H1 (cell line): ENCODE measurements around the gene TSPEAR. TPM values are rescaled to one million over a fixed set of nuclear protein-coding genes. Genes with fewer than 3 reads are reported as not detected.

ENCODE experiments used
- CTCF ChIA-PET: fragments of 300-600 bp; sonication (Branson Sonifier 250); formaldehyde crosslinking; loops from one replicate; lab custom pipeline; 2021; ENCODE audit not compliant: partially characterized antibody; lab: Charles Lee
- POLR2A ChIA-PET: fragments of 300-600 bp; sonication (Branson Sonifier 250); formaldehyde crosslinking; loops from one replicate; lab custom pipeline; 2021; ENCODE audit warnings: inconsistent platforms; ENCODE audit not compliant: partially characterized antibody; lab: Charles Lee
- DNase-seq, 2 experiments: peaks; one replicate each; pipeline versions ENCODE4 v3.0.0 to v3.0.0-alpha.2; 2010 to 2022; ENCODE audit warnings: low spot score in 2 of 2, low read depth in 1 of 2, mixed read lengths in 1 of 2
- FAIRE-seq: peaks from 2 replicates; lab custom pipeline; 2011; peaks lifted over from hg19 to GRCh38; lab: Jason Lieb, UNC
- H2AFZ ChIP-seq: 2 replicates; pipeline ENCODE4 v1.8.1; 2012; ENCODE audit warnings: low read length, inconsistent platforms
- H2AK5ac ChIP-seq: 2 replicates; pipeline ENCODE4 v1.6.1; 2013; ENCODE audit warnings: low read depth, low read length
- H2BK120ac ChIP-seq: replicated peaks from 2 replicates; pipeline ENCODE3; 2013; ENCODE audit warnings: low read depth, low read length, inconsistent platforms
- H2BK12ac ChIP-seq: 2 replicates; pipeline ENCODE4 v1.6.1; 2013; ENCODE audit warnings: low read depth, low read length
- H2BK15ac ChIP-seq: 2 replicates; pipeline ENCODE4 v1.6.1; 2013; ENCODE audit warnings: low read length
- H2BK20ac ChIP-seq: 2 replicates; pipeline ENCODE4 v1.6.1; 2013; ENCODE audit warnings: low read length
- H2BK5ac ChIP-seq: 2 replicates; pipeline ENCODE4 v1.6.1; 2013; ENCODE audit warnings: low read depth, low read length
- H3K14ac ChIP-seq: 2 replicates; pipeline ENCODE4 v1.6.1; 2013; ENCODE audit warnings: inconsistent platforms; ENCODE audit not compliant: insufficient read length
- H3K18ac ChIP-seq: 2 replicates; pipeline ENCODE4 v1.6.1; 2013; ENCODE audit warnings: low read length; ENCODE audit errors: extremely low read depth
- H3K23ac ChIP-seq: 2 replicates; pipeline ENCODE4 v1.6.1; 2013; ENCODE audit warnings: inconsistent platforms; ENCODE audit not compliant: insufficient read length
- H3K23me2 ChIP-seq: 2 replicates; pipeline ENCODE4 v1.6.1; 2013; ENCODE audit warnings: low read depth, low read length
- H3K27ac ChIP-seq: 2 replicates; pipeline ENCODE4 v1.6.1; 2011; ENCODE audit warnings: low read depth, low read length, inconsistent platforms
- H3K27me3 ChIP-seq, 4 experiments: replicated peaks in 1 of 4; 1 replicate in 1 of 4; 2 replicates in 3 of 4; pipeline versions ENCODE4 v1.6.1 to v1.8.1; 2011 to 2013; ENCODE audit warnings: low read length in 3 of 4, mild to moderate bottlenecking in 3 of 4, inconsistent platforms in 2 of 4, mixed read lengths in 2 of 4, moderate library complexity in 1 of 4; ENCODE audit not compliant: control insufficient read depth in 3 of 4, insufficient read depth in 3 of 4; ENCODE audit errors: extremely low read depth in 1 of 4
- H3K36me3 ChIP-seq, 4 experiments: 2 replicates each; pipeline versions ENCODE4 v1.6.1 to v1.8.1; 2011 to 2013; ENCODE audit warnings: mild to moderate bottlenecking in 4 of 4, low read length in 3 of 4, moderate library complexity in 2 of 4, control low read depth in 1 of 4, inconsistent platforms in 1 of 4; ENCODE audit not compliant: insufficient read depth in 4 of 4, control insufficient read depth in 2 of 4
- H3K4ac ChIP-seq: replicated peaks from 2 replicates; pipeline ENCODE3; 2013; ENCODE audit warnings: low read length, low read depth, mixed read lengths, inconsistent platforms; ENCODE audit not compliant: insufficient read length
- H3K4me1 ChIP-seq, 4 experiments: replicated peaks in 1 of 4; 1 replicate in 1 of 4; 2 replicates in 3 of 4; pipeline versions ENCODE4 v1.6.1 to v1.8.1; 2011 to 2013; ENCODE audit warnings: low read length in 3 of 4, inconsistent platforms in 2 of 4, mixed read lengths in 1 of 4; ENCODE audit not compliant: insufficient read depth in 4 of 4, control insufficient read depth in 3 of 4
- H3K4me2 ChIP-seq, 2 experiments: 2 replicates each; pipeline versions ENCODE4 v1.6.1 to v1.8.1; 2011 to 2013; ENCODE audit warnings: low read depth in 2 of 2, low read length in 2 of 2, control low read depth in 1 of 2, inconsistent platforms in 1 of 2, mild to moderate bottlenecking in 1 of 2; ENCODE audit not compliant: insufficient read depth in 1 of 2
- H3K4me3 ChIP-seq, 4 experiments: fragments of 200-600, 300-600 bp in 1 of 4; sonication (generic), shearing (Covaris generic), sonication (Bioruptor Twin) in 1 of 4; 2 replicates each; pipeline versions ENCODE4 v1.5.1 to v1.8.1; 2011 to 2016; ENCODE audit warnings: low read length in 4 of 4, low read depth in 3 of 4, control low read depth in 2 of 4, inconsistent platforms in 2 of 4, mild to moderate bottlenecking in 2 of 4, mixed read lengths in 1 of 4, moderate library complexity in 1 of 4; ENCODE audit not compliant: insufficient read depth in 2 of 4; ENCODE audit errors: extremely low read depth in 1 of 4
- H3K56ac ChIP-seq: replicated peaks from 2 replicates; pipeline ENCODE3; 2013; ENCODE audit warnings: low read depth, mild to moderate bottlenecking, mixed read lengths, low read length, inconsistent platforms; ENCODE audit not compliant: insufficient read length
- H3K79me1 ChIP-seq: 2 replicates; pipeline ENCODE4 v1.6.1; 2013; ENCODE audit warnings: low read depth, low read length, control low read depth
- H3K79me2 ChIP-seq, 2 experiments: 2 replicates each; pipeline versions ENCODE4 v1.6.1 to v1.8.1; 2012 to 2013; ENCODE audit warnings: low read length in 2 of 2, mild to moderate bottlenecking in 2 of 2, inconsistent platforms in 1 of 2; ENCODE audit not compliant: insufficient read depth in 2 of 2, control insufficient read depth in 1 of 2
- H3K9ac ChIP-seq, 4 experiments: replicated peaks in 1 of 4; 1 replicate in 1 of 4; 2 replicates in 3 of 4; pipeline versions ENCODE4 v1.6.1 to v1.8.1; 2011 to 2013; ENCODE audit warnings: low read depth in 3 of 4, low read length in 3 of 4, control low read depth in 2 of 4, mild to moderate bottlenecking in 2 of 4, moderate library complexity in 2 of 4, inconsistent platforms in 1 of 4; ENCODE audit errors: extremely low read depth in 1 of 4
- H3K9me3 ChIP-seq, 2 experiments: 2 replicates each; pipeline versions ENCODE4 v1.6.1 to v1.8.1; 2012 to 2013; ENCODE audit warnings: mild to moderate bottlenecking in 2 of 2, moderate library complexity in 2 of 2, control low read depth in 1 of 2, inconsistent platforms in 1 of 2, low read depth in 1 of 2, low read length in 1 of 2, mixed read lengths in 1 of 2; ENCODE audit not compliant: insufficient read depth in 2 of 2
- H4K20me1 ChIP-seq, 2 experiments: replicated peaks in 1 of 2; 2 replicates each; pipeline versions ENCODE3 to v1.8.1; 2011 to 2013; ENCODE audit warnings: inconsistent platforms in 2 of 2, low read length in 2 of 2, mild to moderate bottlenecking in 1 of 2; ENCODE audit not compliant: insufficient read depth in 2 of 2, control insufficient read depth in 1 of 2
- H4K5ac ChIP-seq: 2 replicates; pipeline ENCODE4 v1.6.1; 2013; ENCODE audit warnings: low read length, low read depth, mixed read lengths, inconsistent platforms; ENCODE audit not compliant: insufficient read length
- H4K8ac ChIP-seq: 2 replicates; pipeline ENCODE4 v1.8.0; 2013; ENCODE audit warnings: mild to moderate bottlenecking, moderate library complexity, low read length, inconsistent platforms; ENCODE audit not compliant: insufficient read depth; ENCODE audit errors: extremely low read depth
- H4K91ac ChIP-seq: replicated peaks from 2 replicates; pipeline ENCODE3; 2013; ENCODE audit warnings: low read length, mixed read lengths, inconsistent platforms; ENCODE audit not compliant: insufficient read length
- ATF2 ChIP-seq: IDR thresholded peaks from 2 replicates; pipeline ENCODE4 v1.6.1; 2012; ENCODE audit warnings: low read length, inconsistent platforms
- CHD1 ChIP-seq: IDR thresholded peaks from 2 replicates; pipeline ENCODE4 v1.6.1; 2012; ENCODE audit warnings: low read depth, low read length, improper control_type of control experiment
- POLR2A ChIP-seq, 2 experiments: IDR thresholded peaks; 1 replicate in 1 of 2; 2 replicates in 1 of 2; pipeline ENCODE4 v1.6.1; 2011; ENCODE audit warnings: low read depth in 2 of 2, low read length in 2 of 2, mild to moderate bottlenecking in 2 of 2; ENCODE audit errors: control extremely low read depth in 1 of 2
- WGBS, 2 experiments: shearing (Covaris generic) in 1 of 2; methylation state at CpG; one replicate each; pipeline versions ENCODE4 v1.1.6 to v1.1.7; 2013 to 2015; ENCODE audit warnings: low lambda C conversion rate in 2 of 2, mixed read lengths in 2 of 2, inconsistent platforms in 1 of 2, low coverage in 1 of 2, missing lambda C conversion rate in 1 of 2; ENCODE audit not compliant: insufficient replicate concordance in 2 of 2, insufficient coverage in 1 of 2, insufficient read length in 1 of 2; ENCODE audit errors: extremely low coverage in 1 of 2, missing lambda C conversion rate in 1 of 2; 5-methylcytosine and 5-hydroxymethylcytosine counted together
- polyA plus RNA-seq, 7 experiments: library from polyadenylated mRNA; depleted of rRNA in 3 of 7; stranded (reverse) in 5 of 7; unstranded in 2 of 7; fragments of >200 nt in 5 of 7; fragments of 200-250 nt in 2 of 7; gene quantifications; 1 replicate in 5 of 7; 2 replicates in 1 of 7; 4 replicates in 1 of 7; pipeline versions ENCODE4 v1.2.1 to v1.2.3, GENCODE V29; 2011 to 2013; ENCODE audit warnings: missing spikeins in 2 of 7, mixed read lengths in 2 of 7
- total RNA-seq: library from RNA; stranded (reverse); fragmentation: NEBNext Ultra II Directional; extraction: Animal tissue kit (Norgen Biotek cat#: 25700); gene quantifications from 2 replicates; pipeline ENCODE4 v1.2.1, GENCODE V29; 2021

TSPEAR gene
- total and polyA plus RNA-seq, 2 of the 8 experiments (the other 6 are each of a cell fraction or from before 2014, with no cell fraction given) = 0.58 to 0.89 TPM

DNA sequence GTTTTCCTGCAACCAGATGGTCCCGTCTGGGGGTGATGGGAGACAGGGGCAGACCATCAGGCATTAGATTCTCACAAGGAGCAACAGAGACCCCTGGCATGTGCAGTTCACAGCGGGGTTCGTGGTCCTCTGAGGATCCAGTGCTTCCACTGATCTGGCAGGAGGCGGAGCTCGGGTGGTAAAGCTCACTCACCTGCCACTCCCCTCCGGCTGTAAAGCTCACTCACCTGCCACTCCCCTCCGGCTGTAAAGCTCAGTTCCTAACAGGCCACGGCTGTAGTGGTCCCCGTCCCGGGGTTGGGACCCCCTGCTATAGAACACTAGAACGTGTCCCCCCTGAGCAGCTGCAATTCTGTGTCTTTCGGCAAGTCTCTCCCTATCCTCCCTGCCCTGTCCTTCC is 9.8 kb downstream of the TSPEAR start:
- peak overlapping the region; percentile 56 for H3K14ac ChIP-seq

More for the DNA sequence above, 9.8 kb downstream of the TSPEAR start:
- Histone ChIP-seq H4K5ac (no peak overlapping the region), H3K18ac (peak overlapping the region; percentile 89), H4K8ac (no peak overlapping the region), H3K23me2 (peaks cover 8% of the 10 kb centered on the region), H3K4me3 (no peak overlapping the region), H3K27me3 (peaks cover 0 to 6% (median 4%) of the 10 kb centered on the region in 4 experiments; a peak in 3 of 7 replicates), H2BK12ac (peak overlapping the region; percentile 95; the same call in 1 of the 2 replicates), H2BK20ac (peak overlapping the region; percentile 83; the same call in 1 of the 2 replicates), H3K23ac (no peak overlapping the region), H4K91ac (peak overlapping the region; percentile 96), H3K79me2 (no peaks in the 10 kb centered on the region), H3K4me2 (0 out of 4 replicates have a peak overlapping the region, but pooled peaks of 1 of the 2 experiments have one; percentile 4), H3K9ac (no peak overlapping the region), H2BK120ac (peak overlapping the region; percentile 72), H2BK15ac (peak overlapping the region; percentile 92; the same call in 1 of the 2 replicates), H3K79me1 (peaks cover 3% of the 10 kb centered on the region; the same call in 1 of the 2 replicates), H2AFZ (no peak overlapping the region), H3K4me1 (peaks cover 3 to 57% (median 48%) of the 10 kb centered on the region in 4 experiments), H3K9me3 (no peaks in the 10 kb centered on the region), H2AK5ac (peak overlapping the region; percentile 96; the same call in 1 of the 2 replicates), H3K27ac (no peak overlapping the region), H3K4ac (peak overlapping the region; percentile 99), H3K36me3 (no peaks in the 10 kb centered on the region), H2BK5ac (peak overlapping the region; percentile 81), H3K56ac (no peak overlapping the region), H4K20me1 (peaks cover 0 to 4% of the 10 kb centered on the region in 2 experiments)
- POLR2A ChIA-PET = interaction anchor here (2.8 kb wide), 1 partner anchor 100 kb away, joined by 7 read pairs; the partner anchor contains the start of gene UBE2G2
- no peak for FAIRE-seq
- CTCF ChIA-PET = interaction anchor here (1.1 to 3.6 kb wide), 6 partner anchors 9 to 191 kb away, joined by 3 to 14 read pairs (median 6); partner anchors contain the start of genes KRTAP10-9 and TSPEAR
- TF ChIP-seq CHD1 = no peak
- no peak for TF ChIP-seq ATF2
- TF ChIP-seq POLR2A (IDR thresholded peaks at IDR 0.05; ENCODE audit: control extremely low read depth in 1 of 2, low read depth in 2 of 2, low read length in 2 of 2) = no peak
- WGBS, 2 experiments = 79% methylated on average over 12 of the region's 12 CpGs; no CpG with 5 or more reads in 1 of the 2 experiments
- peak in 1 of 2 experiments; percentile 48 for DNase-seq
